HG02884 (cell line): ENCODE data around the gene ZNF451.
A peak's percentile ranks its signal among the peaks of the same experiment; 100 is the strongest.
"Not testable (repeated sequence)": the region's sequence is repeated elsewhere in the genome, so short reads cannot be mapped to it uniquely, and the experiment has no call there.

ENCODE experiments used
- ATAC-seq: cut with Tn5 transposase; IDR thresholded peaks from one replicate; pipeline ENCODE4 v1.9.1; 2021; ENCODE audit warnings: mild to moderate bottlenecking, moderate library complexity; ENCODE audit not compliant: unreplicated experiment

ZNF451 gene

GRCh38 chr6:57089687-57090457, at the start of gene ZNF451:
Gene ZNF451 (plus strand): TSS chr6:57090188. CDS start chr6:57090254, 66 bp downstream.
- peak; percentile 90 for ATAC-seq

- not testable (repeated sequence) for ATAC-seq
These were observed 45.9 kb upstream of the ZNF451 start for GRCh38 chr6:57044061-57044460.

- ATAC-seq, result no peak
These were observed 45.4 kb upstream of the ZNF451 start for GRCh38 chr6:57044568-57044967.

GRCh38 chr6:57046332-57047256, 43.4 kb upstream of the ZNF451 start, which contains the start of gene KIAA1586:
Gene KIAA1586 (plus strand): TSS chr6:57046693. CDS start chr6:57046756, 63 bp downstream.
- ATAC-seq, result peak; percentile 96

GRCh38 chr6:57047257-57047585, 42.8 kb upstream of the ZNF451 start:
- peak; percentile 23 for ATAC-seq

GRCh38 chr6:57047859-57048258, 42.1 kb upstream of the ZNF451 start:
- ATAC-seq, result not testable (repeated sequence)

- no peak for ATAC-seq
These were observed 41.4 kb upstream of the ZNF451 start for GRCh38 chr6:57048577-57048976.

- ATAC-seq, result no peak
These were observed 26.1 kb upstream of the ZNF451 start for GRCh38 chr6:57063847-57064246.

- ATAC-seq, result no peak
These were observed 25.2 kb upstream of the ZNF451 start for GRCh38 chr6:57064809-57065208.

- ATAC-seq, result no peak
These were observed 21.9 kb upstream of the ZNF451 start for GRCh38 chr6:57068061-57068460.

- ATAC-seq, result no peak
These were observed 20.8 kb upstream of the ZNF451 start for GRCh38 chr6:57069228-57069627.

GRCh38 chr6:57069920-57070331, 20.1 kb upstream of the ZNF451 start:
- ATAC-seq, result no peak

GRCh38 chr6:57072108-57072507, 17.9 kb upstream of the ZNF451 start:
- no peak for ATAC-seq

- ATAC-seq, result no peak
These were observed 15.6 kb upstream of the ZNF451 start for GRCh38 chr6:57074383-57074782.

- ATAC-seq, result no peak
These were observed 14.9 kb upstream of the ZNF451 start for GRCh38 chr6:57075092-57075491.

- no peak for ATAC-seq
These were observed 11.3 kb upstream of the ZNF451 start for GRCh38 chr6:57078531-57079207.

GRCh38 chr6:57085471-57085870, 4.5 kb upstream of the ZNF451 start:
- no peak for ATAC-seq

- ATAC-seq, result no peak
These were observed 3.1 kb upstream of the ZNF451 start for GRCh38 chr6:57086843-57087242.

GRCh38 chr6:57087916-57088315, 2.1 kb upstream of the ZNF451 start:
- ATAC-seq, result no peak

GRCh38 chr6:57089265-57089664, 723 bp upstream of the ZNF451 start:
- no peak for ATAC-seq

- peak; percentile 1 for ATAC-seq
These were observed 575 bp downstream of the ZNF451 start for GRCh38 chr6:57090458-57091067.
